ENCODE measurements around the gene DCUN1D2. TPM values are rescaled to one million over a fixed set of nuclear protein-coding genes. Genes with fewer than 3 reads are reported as not detected.

Gene DCUN1D2
- total and polyA plus RNA-seq, 8 donors = 4.8 to 18.3 (median 8.3) TPM

DNA sequence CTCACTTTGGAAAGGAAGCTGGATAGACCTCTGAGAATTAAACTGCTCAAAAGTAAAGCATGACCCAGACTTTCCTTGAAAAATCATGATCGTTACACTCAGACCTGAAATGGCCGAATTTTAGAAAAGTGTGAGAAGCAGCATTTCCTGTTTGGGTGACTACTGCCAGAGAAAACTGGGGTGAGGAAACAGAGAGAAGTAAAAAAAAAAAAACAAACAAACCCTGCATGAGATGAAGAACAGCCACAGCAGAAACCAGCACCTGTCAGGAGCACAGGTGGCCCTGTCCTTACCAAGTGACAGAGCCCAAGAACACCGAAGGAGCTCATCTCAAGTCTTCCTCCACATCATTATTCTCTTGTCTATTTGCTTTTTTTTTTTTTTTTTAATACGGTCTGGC, 25.2 kb downstream of the DCUN1D2 start:
- no peaks in the 10 kb centered on the region for H3K9me3 ChIP-seq
- no peak overlapping the region for H3K4me3 ChIP-seq
- TF ChIP-seq, protein P1, sequence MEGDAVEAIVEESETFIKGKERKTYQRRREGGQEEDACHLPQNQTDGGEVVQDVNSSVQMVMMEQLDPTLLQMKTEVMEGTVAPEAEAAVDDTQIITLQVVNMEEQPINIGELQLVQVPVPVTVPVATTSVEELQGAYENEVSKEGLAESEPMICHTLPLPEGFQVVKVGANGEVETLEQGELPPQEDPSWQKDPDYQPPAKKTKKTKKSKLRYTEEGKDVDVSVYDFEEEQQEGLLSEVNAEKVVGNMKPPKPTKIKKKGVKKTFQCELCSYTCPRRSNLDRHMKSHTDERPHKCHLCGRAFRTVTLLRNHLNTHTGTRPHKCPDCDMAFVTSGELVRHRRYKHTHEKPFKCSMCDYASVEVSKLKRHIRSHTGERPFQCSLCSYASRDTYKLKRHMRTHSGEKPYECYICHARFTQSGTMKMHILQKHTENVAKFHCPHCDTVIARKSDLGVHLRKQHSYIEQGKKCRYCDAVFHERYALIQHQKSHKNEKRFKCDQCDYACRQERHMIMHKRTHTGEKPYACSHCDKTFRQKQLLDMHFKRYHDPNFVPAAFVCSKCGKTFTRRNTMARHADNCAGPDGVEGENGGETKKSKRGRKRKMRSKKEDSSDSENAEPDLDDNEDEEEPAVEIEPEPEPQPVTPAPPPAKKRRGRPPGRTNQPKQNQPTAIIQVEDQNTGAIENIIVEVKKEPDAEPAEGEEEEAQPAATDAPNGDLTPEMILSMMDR (IDR thresholded peaks at IDR 0.05) = no peak
- DNase-seq (no peak), FAIRE-seq (no peak), ATAC-seq (no peak)
- no peaks in the 10 kb centered on the region for H3K27me3 ChIP-seq
- intact Hi-C loops (cut with DNase I) = no loop called here
- peaks cover 0 to 3% (median 0%) of the 10 kb centered on the region in 3 donors for H3K4me1 ChIP-seq
- no peak overlapping the region for H3K27ac ChIP-seq
- 72 to 83% methylated on average over 4 of the region's 4 CpGs for WGBS, 2 donors
- peaks cover 0 to 5% (median 5%) of the 10 kb centered on the region in 3 donors for H3K36me3 ChIP-seq

GRCh38 chr13:113464476-113464875, 26.0 kb downstream of the DCUN1D2 start:
- intact Hi-C loops (cut with DNase I) = no loop called here
- H3K4me1 ChIP-seq = peaks cover 0 to 3% (median 0%) of the 10 kb centered on the region in 3 donors
- WGBS, 2 donors = 93 to 95% methylated on average over 16 of the region's 16 CpGs
- no peak overlapping the region for H3K4me3 ChIP-seq
- no peak overlapping the region for H3K27ac ChIP-seq
- no peaks in the 10 kb centered on the region for H3K9me3 ChIP-seq
- DNase-seq (peak in 1 of 6 donors; percentile 33), FAIRE-seq (no peak), ATAC-seq (no peak)
- no peaks in the 10 kb centered on the region for H3K27me3 ChIP-seq
- peaks cover 0 to 13% (median 8%) of the 10 kb centered on the region in 3 donors for H3K36me3 ChIP-seq
- TF ChIP-seq, protein P1 (IDR thresholded peaks at IDR 0.05) = no peak

- Histone ChIP-seq H3K36me3 (peaks cover 0 to 32% (median 8%) of the 10 kb centered on the region in 3 donors), H3K4me3 (no peak overlapping the region), H3K27ac (no peak overlapping the region), H3K9me3 (no peaks in the 10 kb centered on the region), H3K27me3 (no peaks in the 10 kb centered on the region), H3K4me1 (peaks cover 0 to 3% (median 0%) of the 10 kb centered on the region in 3 donors)
- no peak for FAIRE-seq
- ATAC-seq = peak in 2 of 4 donors; percentile 52 to 69
- intact Hi-C loops (cut with DNase I) = no loop called here
- TF ChIP-seq, protein P1 (IDR thresholded peaks at IDR 0.05) = no peak
- WGBS, 2 donors = 79 to 80% methylated on average over 12 of the region's 12 CpGs
- peak in 1 of 6 donors; percentile 11 for DNase-seq
These were observed 29.3 kb downstream of the DCUN1D2 start for GRCh38 chr13:113461022-113461751.

DNA sequence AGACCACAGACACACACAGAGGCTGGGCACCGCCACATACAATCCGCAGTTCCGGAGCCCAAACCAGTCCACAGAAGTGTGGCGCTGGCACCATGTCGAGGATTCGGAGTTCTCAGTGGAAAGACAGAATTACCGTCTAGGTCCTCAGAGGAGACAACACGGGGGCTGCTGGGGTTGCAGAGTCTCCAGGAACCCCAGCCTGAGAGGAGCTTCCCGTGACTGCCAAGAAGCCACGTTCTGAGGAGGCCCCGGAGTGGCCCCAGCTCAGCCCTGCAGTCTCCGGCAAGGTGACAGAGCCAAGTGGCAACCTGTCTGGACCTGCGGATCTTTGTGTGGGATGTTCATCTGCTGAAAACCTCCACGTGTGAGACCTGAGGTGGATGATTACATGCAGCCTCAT, 29.9 kb downstream of the DCUN1D2 start:
- DNase-seq = peak in 1 of 6 donors; percentile 28
- peak in 1 of 4 donors; percentile 21 for ATAC-seq
- H3K36me3 ChIP-seq = peaks cover 0 to 32% (median 8%) of the 10 kb centered on the region in 3 donors
- H3K27ac ChIP-seq = no peak overlapping the region
- no peak overlapping the region for H3K4me3 ChIP-seq
- 91 to 92% methylated on average over 14 of the region's 14 CpGs for WGBS, 2 donors
- intact Hi-C loops (cut with DNase I) = no loop called here
- TF ChIP-seq, protein P1 (IDR thresholded peaks at IDR 0.05) = no peak
- no peaks in the 10 kb centered on the region for H3K27me3 ChIP-seq
- peaks cover 0 to 3% (median 0%) of the 10 kb centered on the region in 3 donors for H3K4me1 ChIP-seq
- FAIRE-seq = no peak
- no peaks in the 10 kb centered on the region for H3K9me3 ChIP-seq

GRCh38 chr13:113460064-113460555, 30.4 kb downstream of the DCUN1D2 start:
- Histone ChIP-seq H3K27me3 (no peaks in the 10 kb centered on the region), H3K4me1 (peaks cover 0 to 3% (median 0%) of the 10 kb centered on the region in 3 donors), H3K27ac (no peak overlapping the region), H3K4me3 (no peak overlapping the region), H3K9me3 (no peaks in the 10 kb centered on the region), H3K36me3 (peaks cover 0 to 32% (median 8%) of the 10 kb centered on the region in 3 donors)
- ATAC-seq (no peak), FAIRE-seq (no peak), DNase-seq (peak in 2 of 6 donors; percentile 29 to 57)
- 88 to 93% methylated on average over 14 of the region's 14 CpGs for WGBS, 2 donors
- TF ChIP-seq, protein P1 (IDR thresholded peaks at IDR 0.05) = no peak
- intact Hi-C loops (cut with DNase I) = no loop called here

Data from pancreas (tissue), 10 donors.